H1 (cell line): ENCODE results near the gene EPHB1. TPM values are rescaled to one million over a fixed set of nuclear protein-coding genes. Genes with fewer than 3 reads are reported as not detected.

Source experiments
- CTCF ChIA-PET: fragments of 300-600 bp; sonication (Branson Sonifier 250); formaldehyde crosslinking; loops from one replicate; lab custom pipeline; 2021; ENCODE audit not compliant: partially characterized antibody; lab: Charles Lee
- POLR2A ChIA-PET: fragments of 300-600 bp; sonication (Branson Sonifier 250); formaldehyde crosslinking; loops from one replicate; lab custom pipeline; 2021; ENCODE audit warnings: inconsistent platforms; ENCODE audit not compliant: partially characterized antibody; lab: Charles Lee
- DNase-seq, 2 experiments: peaks; one replicate each; pipeline versions ENCODE4 v3.0.0 to v3.0.0-alpha.2; 2010 to 2022; ENCODE audit warnings: low spot score in 2 of 2, low read depth in 1 of 2, mixed read lengths in 1 of 2
- FAIRE-seq: peaks from 2 replicates; lab custom pipeline; 2011; peaks lifted over from hg19 to GRCh38; lab: Jason Lieb, UNC
- H2AFZ ChIP-seq: 2 replicates; pipeline ENCODE4 v1.8.1; 2012; ENCODE audit warnings: low read length, inconsistent platforms
- H2AK5ac ChIP-seq: 2 replicates; pipeline ENCODE4 v1.6.1; 2013; ENCODE audit warnings: low read depth, low read length
- H2BK120ac ChIP-seq: replicated peaks from 2 replicates; pipeline ENCODE3; 2013; ENCODE audit warnings: low read depth, low read length, inconsistent platforms
- H2BK12ac ChIP-seq: 2 replicates; pipeline ENCODE4 v1.6.1; 2013; ENCODE audit warnings: low read depth, low read length
- H2BK15ac ChIP-seq: 2 replicates; pipeline ENCODE4 v1.6.1; 2013; ENCODE audit warnings: low read length
- H2BK20ac ChIP-seq: 2 replicates; pipeline ENCODE4 v1.6.1; 2013; ENCODE audit warnings: low read length
- H2BK5ac ChIP-seq: 2 replicates; pipeline ENCODE4 v1.6.1; 2013; ENCODE audit warnings: low read depth, low read length
- H3K14ac ChIP-seq: 2 replicates; pipeline ENCODE4 v1.6.1; 2013; ENCODE audit warnings: inconsistent platforms; ENCODE audit not compliant: insufficient read length
- H3K18ac ChIP-seq: 2 replicates; pipeline ENCODE4 v1.6.1; 2013; ENCODE audit warnings: low read length; ENCODE audit errors: extremely low read depth
- H3K23ac ChIP-seq: 2 replicates; pipeline ENCODE4 v1.6.1; 2013; ENCODE audit warnings: inconsistent platforms; ENCODE audit not compliant: insufficient read length
- H3K23me2 ChIP-seq: 2 replicates; pipeline ENCODE4 v1.6.1; 2013; ENCODE audit warnings: low read depth, low read length
- H3K27ac ChIP-seq: 2 replicates; pipeline ENCODE4 v1.6.1; 2011; ENCODE audit warnings: low read depth, low read length, inconsistent platforms
- H3K27me3 ChIP-seq, 4 experiments: replicated peaks in 1 of 4; 1 replicate in 1 of 4; 2 replicates in 3 of 4; pipeline versions ENCODE4 v1.6.1 to v1.8.1; 2011 to 2013; ENCODE audit warnings: low read length in 3 of 4, mild to moderate bottlenecking in 3 of 4, inconsistent platforms in 2 of 4, mixed read lengths in 2 of 4, moderate library complexity in 1 of 4; ENCODE audit not compliant: control insufficient read depth in 3 of 4, insufficient read depth in 3 of 4; ENCODE audit errors: extremely low read depth in 1 of 4
- H3K36me3 ChIP-seq, 4 experiments: 2 replicates each; pipeline versions ENCODE4 v1.6.1 to v1.8.1; 2011 to 2013; ENCODE audit warnings: mild to moderate bottlenecking in 4 of 4, low read length in 3 of 4, moderate library complexity in 2 of 4, control low read depth in 1 of 4, inconsistent platforms in 1 of 4; ENCODE audit not compliant: insufficient read depth in 4 of 4, control insufficient read depth in 2 of 4
- H3K4ac ChIP-seq: replicated peaks from 2 replicates; pipeline ENCODE3; 2013; ENCODE audit warnings: low read length, low read depth, mixed read lengths, inconsistent platforms; ENCODE audit not compliant: insufficient read length
- H3K4me1 ChIP-seq, 4 experiments: replicated peaks in 1 of 4; 1 replicate in 1 of 4; 2 replicates in 3 of 4; pipeline versions ENCODE4 v1.6.1 to v1.8.1; 2011 to 2013; ENCODE audit warnings: low read length in 3 of 4, inconsistent platforms in 2 of 4, mixed read lengths in 1 of 4; ENCODE audit not compliant: insufficient read depth in 4 of 4, control insufficient read depth in 3 of 4
- H3K4me2 ChIP-seq, 2 experiments: 2 replicates each; pipeline versions ENCODE4 v1.6.1 to v1.8.1; 2011 to 2013; ENCODE audit warnings: low read depth in 2 of 2, low read length in 2 of 2, control low read depth in 1 of 2, inconsistent platforms in 1 of 2, mild to moderate bottlenecking in 1 of 2; ENCODE audit not compliant: insufficient read depth in 1 of 2
- H3K4me3 ChIP-seq, 4 experiments: fragments of 200-600, 300-600 bp in 1 of 4; sonication (generic), shearing (Covaris generic), sonication (Bioruptor Twin) in 1 of 4; 2 replicates each; pipeline versions ENCODE4 v1.5.1 to v1.8.1; 2011 to 2016; ENCODE audit warnings: low read length in 4 of 4, low read depth in 3 of 4, control low read depth in 2 of 4, inconsistent platforms in 2 of 4, mild to moderate bottlenecking in 2 of 4, mixed read lengths in 1 of 4, moderate library complexity in 1 of 4; ENCODE audit not compliant: insufficient read depth in 2 of 4; ENCODE audit errors: extremely low read depth in 1 of 4
- H3K56ac ChIP-seq: replicated peaks from 2 replicates; pipeline ENCODE3; 2013; ENCODE audit warnings: low read depth, mild to moderate bottlenecking, mixed read lengths, low read length, inconsistent platforms; ENCODE audit not compliant: insufficient read length
- H3K79me1 ChIP-seq: 2 replicates; pipeline ENCODE4 v1.6.1; 2013; ENCODE audit warnings: low read depth, low read length, control low read depth
- H3K79me2 ChIP-seq, 2 experiments: 2 replicates each; pipeline versions ENCODE4 v1.6.1 to v1.8.1; 2012 to 2013; ENCODE audit warnings: low read length in 2 of 2, mild to moderate bottlenecking in 2 of 2, inconsistent platforms in 1 of 2; ENCODE audit not compliant: insufficient read depth in 2 of 2, control insufficient read depth in 1 of 2
- H3K9ac ChIP-seq, 4 experiments: replicated peaks in 1 of 4; 1 replicate in 1 of 4; 2 replicates in 3 of 4; pipeline versions ENCODE4 v1.6.1 to v1.8.1; 2011 to 2013; ENCODE audit warnings: low read depth in 3 of 4, low read length in 3 of 4, control low read depth in 2 of 4, mild to moderate bottlenecking in 2 of 4, moderate library complexity in 2 of 4, inconsistent platforms in 1 of 4; ENCODE audit errors: extremely low read depth in 1 of 4
- H3K9me3 ChIP-seq, 2 experiments: 2 replicates each; pipeline versions ENCODE4 v1.6.1 to v1.8.1; 2012 to 2013; ENCODE audit warnings: mild to moderate bottlenecking in 2 of 2, moderate library complexity in 2 of 2, control low read depth in 1 of 2, inconsistent platforms in 1 of 2, low read depth in 1 of 2, low read length in 1 of 2, mixed read lengths in 1 of 2; ENCODE audit not compliant: insufficient read depth in 2 of 2
- H4K20me1 ChIP-seq, 2 experiments: replicated peaks in 1 of 2; 2 replicates each; pipeline versions ENCODE3 to v1.8.1; 2011 to 2013; ENCODE audit warnings: inconsistent platforms in 2 of 2, low read length in 2 of 2, mild to moderate bottlenecking in 1 of 2; ENCODE audit not compliant: insufficient read depth in 2 of 2, control insufficient read depth in 1 of 2
- H4K5ac ChIP-seq: 2 replicates; pipeline ENCODE4 v1.6.1; 2013; ENCODE audit warnings: low read length, low read depth, mixed read lengths, inconsistent platforms; ENCODE audit not compliant: insufficient read length
- H4K8ac ChIP-seq: 2 replicates; pipeline ENCODE4 v1.8.0; 2013; ENCODE audit warnings: mild to moderate bottlenecking, moderate library complexity, low read length, inconsistent platforms; ENCODE audit not compliant: insufficient read depth; ENCODE audit errors: extremely low read depth
- H4K91ac ChIP-seq: replicated peaks from 2 replicates; pipeline ENCODE3; 2013; ENCODE audit warnings: low read length, mixed read lengths, inconsistent platforms; ENCODE audit not compliant: insufficient read length
- CBX8 ChIP-seq: fragments of 300-800, 300-1000 bp; sonication (generic); IDR thresholded peaks from 2 replicates; pipeline ENCODE4 v1.7.1; 2016; ENCODE audit warnings: low read depth, low read length, borderline replicate concordance
- CEBPB ChIP-seq: IDR thresholded peaks from 2 replicates; pipeline ENCODE4 v1.6.1; 2012; ENCODE audit warnings: low read depth, low read length
- CTBP2 ChIP-seq: IDR thresholded peaks from 2 replicates; pipeline ENCODE4 v1.7.0; 2011; ENCODE audit warnings: borderline replicate concordance, mild to moderate bottlenecking, moderate library complexity, mixed read lengths, low read length; ENCODE audit not compliant: insufficient read depth, insufficient read length
- EP300 ChIP-seq, 2 experiments: IDR thresholded peaks; 1 replicate in 1 of 2; 2 replicates in 1 of 2; pipeline ENCODE4 v1.6.1; 2011 to 2012; ENCODE audit warnings: low read depth in 2 of 2, low read length in 2 of 2, mild to moderate bottlenecking in 2 of 2, borderline replicate concordance in 1 of 2, inconsistent platforms in 1 of 2, moderate library complexity in 1 of 2
- GTF2F1 ChIP-seq: IDR thresholded peaks from 2 replicates; pipeline ENCODE4 v1.6.1; 2012; ENCODE audit warnings: low read depth, low read length, improper control_type of control experiment, borderline replicate concordance
- HDAC2 ChIP-seq, 2 experiments: fragments of 300-600 bp in 1 of 2; sonication (generic) in 1 of 2; IDR thresholded peaks; 2 replicates each; pipeline ENCODE4 v1.6.1; 2011 to 2012; ENCODE audit warnings: low read depth in 2 of 2, low read length in 2 of 2, mild to moderate bottlenecking in 2 of 2, moderate library complexity in 2 of 2, borderline replicate concordance in 1 of 2, inconsistent platforms in 1 of 2
- RFX5 ChIP-seq: IDR thresholded peaks from 2 replicates; pipeline ENCODE4 v1.6.1; 2011; ENCODE audit warnings: low read depth, low read length, improper control_type of control experiment, borderline replicate concordance
- TBP ChIP-seq: IDR thresholded peaks from 2 replicates; pipeline ENCODE4 v1.6.1; 2011; ENCODE audit warnings: low read depth, low read length, improper control_type of control experiment
- WGBS, 2 experiments: shearing (Covaris generic) in 1 of 2; methylation state at CpG; one replicate each; pipeline versions ENCODE4 v1.1.6 to v1.1.7; 2013 to 2015; ENCODE audit warnings: low lambda C conversion rate in 2 of 2, mixed read lengths in 2 of 2, inconsistent platforms in 1 of 2, low coverage in 1 of 2, missing lambda C conversion rate in 1 of 2; ENCODE audit not compliant: insufficient replicate concordance in 2 of 2, insufficient coverage in 1 of 2, insufficient read length in 1 of 2; ENCODE audit errors: extremely low coverage in 1 of 2, missing lambda C conversion rate in 1 of 2; 5-methylcytosine and 5-hydroxymethylcytosine counted together
- polyA plus RNA-seq, 7 experiments: library from polyadenylated mRNA; depleted of rRNA in 3 of 7; stranded (reverse) in 5 of 7; unstranded in 2 of 7; fragments of >200 nt in 5 of 7; fragments of 200-250 nt in 2 of 7; gene quantifications; 1 replicate in 5 of 7; 2 replicates in 1 of 7; 4 replicates in 1 of 7; pipeline versions ENCODE4 v1.2.1 to v1.2.3, GENCODE V29; 2011 to 2013; ENCODE audit warnings: missing spikeins in 2 of 7, mixed read lengths in 2 of 7
- total RNA-seq: library from RNA; stranded (reverse); fragmentation: NEBNext Ultra II Directional; extraction: Animal tissue kit (Norgen Biotek cat#: 25700); gene quantifications from 2 replicates; pipeline ENCODE4 v1.2.1, GENCODE V29; 2021

EPHB1 gene
- total and polyA plus RNA-seq, 2 of the 8 experiments (the other 6 are each of a cell fraction or from before 2014, with no cell fraction given) = 3.5 to 5.9 TPM

DNA sequence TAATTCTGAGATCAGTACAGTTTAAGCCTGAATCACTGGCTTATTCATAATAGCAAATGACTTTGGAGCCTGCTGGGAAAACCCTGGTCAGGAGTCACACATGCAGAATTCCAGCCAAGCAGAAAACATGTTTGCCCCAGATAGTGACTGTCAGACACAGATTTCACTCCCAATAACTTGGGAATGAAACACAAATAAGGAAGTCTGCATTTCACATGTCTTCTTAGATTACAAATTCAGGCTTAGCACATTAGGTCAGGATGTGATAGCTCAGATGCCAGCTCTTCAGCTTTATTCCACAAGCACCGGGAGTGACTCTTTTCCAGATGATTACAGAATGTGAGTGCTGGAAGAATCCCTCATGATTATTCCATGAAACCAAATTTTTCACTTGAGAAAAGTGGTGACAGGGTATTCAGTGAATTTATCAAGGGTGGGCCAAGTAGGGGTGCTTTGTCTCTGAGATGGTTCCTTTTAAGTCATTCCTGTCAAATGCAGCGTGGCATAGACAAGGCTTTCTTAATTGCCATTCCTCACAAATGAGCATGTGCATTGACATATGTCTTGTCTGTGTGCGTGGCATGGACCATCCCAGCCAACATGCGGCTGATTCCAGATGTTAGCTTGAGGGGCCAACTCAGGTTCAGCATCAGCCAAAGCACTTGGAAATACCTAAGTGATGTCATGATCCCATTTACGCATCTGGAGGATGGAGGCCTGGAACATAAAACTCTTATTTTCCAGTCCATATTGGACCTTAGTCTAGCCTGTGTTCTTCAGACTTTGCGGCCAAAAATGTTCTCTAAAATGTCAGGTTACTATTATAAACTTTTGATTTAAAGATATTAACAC lies 191.0 kb downstream of the EPHB1 start:
- FAIRE-seq = no peak

More for the DNA sequence above, 191.0 kb downstream of the EPHB1 start:
- Histone ChIP-seq H2BK5ac (no peak overlapping the region), H3K18ac (no peak overlapping the region), H3K23ac (no peak overlapping the region), H3K4me3 (no peak overlapping the region), H3K36me3 (no peaks in the 10 kb centered on the region), H3K9me3 (no peaks in the 10 kb centered on the region), H3K79me1 (no peaks in the 10 kb centered on the region), H4K20me1 (no peaks in the 10 kb centered on the region), H4K8ac (no peak overlapping the region), H3K14ac (no peak overlapping the region), H3K27me3 (no peaks in the 10 kb centered on the region), H3K23me2 (no peaks in the 10 kb centered on the region), H4K91ac (no peak overlapping the region), H3K4me2 (no peak overlapping the region), H3K4me1 (peaks cover 1 to 6% (median 2%) of the 10 kb centered on the region in 4 experiments; a peak in 4 of 7 replicates), H2BK12ac (no peak overlapping the region), H2AK5ac (no peak overlapping the region), H3K56ac (no peak overlapping the region), H2BK15ac (no peak overlapping the region), H2BK120ac (no peak overlapping the region), H3K79me2 (no peaks in the 10 kb centered on the region), H3K4ac (no peak overlapping the region), H2BK20ac (no peak overlapping the region), H2AFZ (no peak overlapping the region), H3K9ac (no peak overlapping the region), H3K27ac (no peak overlapping the region), H4K5ac (no peak overlapping the region)
- 63% methylated on average over 6 of the region's 6 CpGs; no CpG with 5 or more reads in 1 of the 2 experiments for WGBS, 2 experiments
- TF ChIP-seq CBX8 = no peak
- TF ChIP-seq HDAC2 (IDR thresholded peaks at IDR 0.05; ENCODE audit: borderline replicate concordance in 1 of 2, low read depth in 2 of 2, low read length in 2 of 2) = no peak
- TF ChIP-seq EP300 (IDR thresholded peaks at IDR 0.05; ENCODE audit: borderline replicate concordance in 1 of 2, low read depth in 2 of 2, low read length in 2 of 2) = no peak
- no peak for TF ChIP-seq CTBP2
- no peak for TF ChIP-seq GTF2F1
- TF ChIP-seq RFX5 = no peak
- TF ChIP-seq CEBPB = no peak
- no peak for TF ChIP-seq TBP
- CTCF ChIA-PET = no interaction called here
- no peak for DNase-seq
- POLR2A ChIA-PET = no interaction called here
